Measurements from ENCODE around the gene TMEM41A.

The TMEM41A gene

DNA sequence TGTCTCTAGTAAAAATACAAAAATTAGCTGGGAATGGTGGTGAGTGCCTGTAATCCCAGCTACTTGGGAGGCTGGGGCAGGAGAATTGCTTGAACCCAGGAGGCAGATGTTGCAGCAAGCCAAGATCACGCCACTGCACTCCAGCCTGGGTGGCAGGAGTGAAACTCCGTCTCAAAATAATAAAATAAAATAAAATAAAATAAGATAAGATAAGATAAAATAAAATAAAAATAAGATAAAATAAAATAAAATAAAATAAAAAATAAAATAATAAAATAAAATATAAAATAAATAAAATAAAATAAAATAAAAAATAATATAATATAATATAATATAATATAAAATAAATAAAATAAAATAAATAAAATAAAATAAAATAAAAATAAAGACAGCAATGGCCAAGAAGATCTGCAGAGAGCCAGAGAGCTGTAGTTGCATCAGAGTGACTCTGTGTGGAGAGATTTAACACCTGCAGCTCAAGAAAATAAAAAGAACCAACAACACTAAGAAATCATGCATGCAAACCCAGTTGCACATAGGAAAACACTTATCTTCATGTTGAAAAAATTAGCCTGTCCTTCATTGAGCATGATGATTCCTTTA lies 27.6 kb upstream of the TMEM41A start:
- TF ChIP-seq CTCF (IDR thresholded peaks at IDR 0.05), result no peak
- H3K27ac ChIP-seq, result no peak overlapping the region

GRCh38 chr3:185521349-185522138 lies 22.7 kb upstream of the TMEM41A start:
- Histone ChIP-seq H3K9ac (no peak overlapping the region), H3K4me3 (ENCODE audit: low read depth, low read length) (no peak overlapping the region), H3K4me2 (ENCODE audit: low read length) (no peak overlapping the region), H3K27ac (no peak overlapping the region), H3K79me2 (no peaks in the 10 kb centered on the region), H3K36me3 (ENCODE audit: control insufficient read depth, insufficient read depth, low read length) (no peaks in the 10 kb centered on the region), H3K4me1 (no peaks in the 10 kb centered on the region), H2AFZ (no peak overlapping the region), H3K9me3 (ENCODE audit: control insufficient read depth, low read length) (no peaks in the 10 kb centered on the region), H3K27me3 (ENCODE audit: control insufficient read depth, insufficient read depth, low read length) (no peaks in the 10 kb centered on the region)
- TF ChIP-seq CTCF (IDR thresholded peaks at IDR 0.05), result no peak

More for the DNA sequence above, 27.6 kb upstream of the TMEM41A start:
- Histone ChIP-seq H3K4me2 (ENCODE audit: low read length) (no peak overlapping the region), H2AFZ (no peak overlapping the region), H3K9me3 (ENCODE audit: control insufficient read depth, low read length) (no peaks in the 10 kb centered on the region), H3K27me3 (ENCODE audit: control insufficient read depth, insufficient read depth, low read length) (no peaks in the 10 kb centered on the region), H3K4me1 (no peaks in the 10 kb centered on the region), H3K4me3 (ENCODE audit: low read depth, low read length) (no peak overlapping the region), H3K79me2 (no peaks in the 10 kb centered on the region), H3K9ac (no peak overlapping the region), H3K36me3 (ENCODE audit: control insufficient read depth, insufficient read depth, low read length) (no peaks in the 10 kb centered on the region)

- Histone ChIP-seq H3K9me3 (ENCODE audit: control insufficient read depth, low read length) (no peaks in the 10 kb centered on the region), H3K4me1 (no peaks in the 10 kb centered on the region), H3K36me3 (ENCODE audit: control insufficient read depth, insufficient read depth, low read length) (no peaks in the 10 kb centered on the region), H3K27ac (no peak overlapping the region), H3K79me2 (no peaks in the 10 kb centered on the region), H2AFZ (no peak overlapping the region), H3K9ac (no peak overlapping the region), H3K27me3 (ENCODE audit: control insufficient read depth, insufficient read depth, low read length) (no peaks in the 10 kb centered on the region), H3K4me2 (ENCODE audit: low read length) (no peak overlapping the region), H3K4me3 (ENCODE audit: low read depth, low read length) (no peak overlapping the region)
- no peak for TF ChIP-seq CTCF (IDR thresholded peaks at IDR 0.05)
These were observed 20.2 kb upstream of the TMEM41A start for GRCh38 chr3:185519021-185519420.

DNA sequence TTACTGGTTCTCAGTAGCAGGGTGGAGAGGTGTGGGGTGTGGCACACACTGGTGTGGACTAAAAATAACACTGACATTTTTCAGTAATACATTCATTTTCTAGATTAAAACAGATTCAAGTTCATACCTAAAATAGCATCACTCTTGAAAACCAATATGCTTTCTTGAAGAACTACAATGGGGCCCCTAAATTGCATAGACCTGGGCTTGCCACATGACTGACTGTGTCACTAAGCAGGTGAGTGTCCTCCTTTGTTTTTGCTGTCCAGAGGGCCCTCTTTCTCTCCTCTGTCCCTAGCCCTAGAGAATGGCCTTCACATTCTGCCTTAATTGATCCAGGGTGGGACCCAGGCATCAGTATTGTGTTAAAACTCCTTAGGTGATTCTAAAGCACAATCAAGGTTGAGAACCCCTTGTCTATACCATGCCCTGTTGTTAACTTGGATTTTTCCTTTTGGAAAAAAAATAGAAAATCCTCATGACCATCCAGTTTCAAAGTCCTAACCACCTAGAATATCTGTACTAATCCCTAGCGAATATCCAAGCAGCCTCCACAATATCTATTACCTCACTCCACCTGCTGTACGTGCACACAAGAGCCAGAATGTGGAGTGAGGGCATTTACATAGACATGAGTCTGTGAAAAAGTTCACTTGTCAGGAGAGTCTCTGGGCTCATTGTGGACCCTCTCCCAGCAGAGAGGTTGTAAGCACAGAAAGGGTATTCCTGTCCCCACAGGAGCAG lies 18.7 kb upstream of the TMEM41A start:
- Histone ChIP-seq H3K79me2 (no peaks in the 10 kb centered on the region), H3K9ac (no peak overlapping the region), H3K27ac (no peak overlapping the region), H3K4me2 (ENCODE audit: low read length) (no peak overlapping the region), H2AFZ (no peak overlapping the region), H3K4me1 (no peaks in the 10 kb centered on the region), H3K4me3 (ENCODE audit: low read depth, low read length) (no peak overlapping the region), H3K9me3 (ENCODE audit: control insufficient read depth, low read length) (no peaks in the 10 kb centered on the region), H3K36me3 (ENCODE audit: control insufficient read depth, insufficient read depth, low read length) (no peaks in the 10 kb centered on the region), H3K27me3 (ENCODE audit: control insufficient read depth, insufficient read depth, low read length) (no peaks in the 10 kb centered on the region)
- TF ChIP-seq CTCF (IDR thresholded peaks at IDR 0.05), result no peak
